HCT116 (cell line): ENCODE measurements around the gene SEPTIN8. TPM values are rescaled to one million over a fixed set of nuclear protein-coding genes. Genes with fewer than 3 reads are reported as not detected.
"Not testable (repeated sequence)": the region's sequence is repeated elsewhere in the genome, so short reads cannot be mapped to it uniquely, and the experiment has no call there.

Experiments
- ATAC-seq: fragments of 200-7000 bp; cut with Tn5 transposase; 2 replicates; pipeline ENCODE4 v1.9.1; 2020; ENCODE audit warnings: mild to moderate bottlenecking, moderate library complexity
- BruUV-seq: library from RNA; stranded (reverse); fragments of 400-500 nt; replicated peaks from 2 replicates; lab custom pipeline; 2021; lab: Mats Ljungman, UMichigan
- CTCF ChIA-PET: fragments of 300-600 bp; sonication (Branson Sonifier 250); formaldehyde crosslinking; loops from one replicate; lab custom pipeline; 2021; ENCODE audit warnings: antibody characterized with exemption; lab: Charles Lee
- POLR2A ChIA-PET: fragments of 300-600, 350-600 bp; sonication (Branson Sonifier 250); formaldehyde crosslinking; loops from one replicate; lab custom pipeline; 2021; ENCODE audit warnings: antibody characterized with exemption; lab: Charles Lee
- RAD21 ChIA-PET, 2 experiments: fragments of 300-600 bp; sonication (Branson Sonifier 250); formaldehyde crosslinking; loops; one replicate each; lab custom pipeline; 2023; ENCODE audit warnings: low total read pairs in 2 of 2; ENCODE audit not compliant: uncharacterized antibody in 2 of 2, unreplicated experiment in 2 of 2, low non-redundant PET in 1 of 2; lab: Charles Lee
- DNase-seq: peaks from one replicate; pipeline ENCODE4 v3.0.0-alpha.2; 2010; ENCODE audit warnings: low read depth, low spot score
- H2AFZ ChIP-seq: fragments of 200-600 bp; shearing (Covaris generic), sonication (generic); 2 replicates; pipeline ENCODE4 v1.6.1; 2017; ENCODE audit warnings: low read depth, mixed run types, mixed read lengths, antibody characterized with exemption, low read length; ENCODE audit not compliant: poor library complexity, severe bottlenecking
- H3K27ac ChIP-seq: 2 replicates; pipeline ENCODE4 v1.5.1; 2012; ENCODE audit warnings: low read depth, low read length
- H3K27me3 ChIP-seq: fragments of 200-600 bp; sonication (generic); 2 replicates; pipeline ENCODE4 v1.6.1; 2016; ENCODE audit warnings: mixed run types, low read length, mixed read lengths; ENCODE audit not compliant: insufficient read depth
- H3K36me3 ChIP-seq, 2 experiments: fragments of 200-500 bp in 1 of 2; fragments of 200-600 bp in 1 of 2; sonication (Bioruptor generic) in 1 of 2; sonication (generic) in 1 of 2; 2 replicates each; pipeline versions ENCODE4 v1.5.1 to v1.6.1; 2014 to 2016; ENCODE audit warnings: low read length in 2 of 2, inconsistent platforms in 1 of 2, mixed read lengths in 1 of 2, mixed run types in 1 of 2; ENCODE audit not compliant: insufficient read depth in 2 of 2, control insufficient read depth in 1 of 2
- H3K4me1 ChIP-seq, 2 experiments: fragments of 200-600 bp in 1 of 2; sonication (generic) in 1 of 2; 2 replicates each; pipeline versions ENCODE4 v1.5.1 to v1.6.1; 2012 to 2017; ENCODE audit warnings: low read length in 2 of 2, inconsistent platforms in 1 of 2, mild to moderate bottlenecking in 1 of 2, mixed read lengths in 1 of 2, mixed run types in 1 of 2, moderate library complexity in 1 of 2; ENCODE audit not compliant: insufficient read depth in 2 of 2, control insufficient read depth in 1 of 2
- H3K4me2 ChIP-seq: fragments of 200-600 bp; sonication (generic); 2 replicates; pipeline ENCODE4 v1.6.1; 2017; ENCODE audit warnings: mixed run types, low read length, mixed read lengths
- H3K4me3 ChIP-seq, 2 experiments: fragments of 200-600 bp in 1 of 2; sonication (generic) in 1 of 2; replicated peaks in 1 of 2; 2 replicates each; pipeline ENCODE4 v1.5.1; 2011 to 2016; ENCODE audit warnings: low read length in 2 of 2, control low read depth in 1 of 2, low read depth in 1 of 2, mild to moderate bottlenecking in 1 of 2, mixed read lengths in 1 of 2, mixed run types in 1 of 2
- H3K79me2 ChIP-seq: fragments of 200-600 bp; sonication (generic); 2 replicates; pipeline ENCODE4 v1.6.1; 2017; ENCODE audit warnings: mild to moderate bottlenecking, mixed run types, low read length, moderate library complexity, mixed read lengths; ENCODE audit not compliant: insufficient read depth
- H3K9ac ChIP-seq: fragments of 200-600 bp; sonication (generic); 2 replicates; pipeline ENCODE4 v1.6.1; 2016; ENCODE audit warnings: low read length, mixed read lengths
- H3K9me2 ChIP-seq: fragments of 200-600 bp; sonication (generic), shearing (Covaris generic); 2 replicates; pipeline ENCODE4 v1.6.1; 2017; ENCODE audit warnings: mixed run types, mild to moderate bottlenecking, moderate library complexity; ENCODE audit not compliant: insufficient read depth
- H3K9me3 ChIP-seq, 2 experiments: fragments of 200-500 bp in 1 of 2; fragments of 200-600 bp in 1 of 2; sonication (Bioruptor generic) in 1 of 2; sonication (generic) in 1 of 2; 2 replicates each; pipeline ENCODE4 v1.6.1; 2014 to 2017; ENCODE audit warnings: low read length in 2 of 2, mixed read lengths in 2 of 2, inconsistent platforms in 1 of 2, low read depth in 1 of 2, mild to moderate bottlenecking in 1 of 2, mixed run types in 1 of 2, moderate library complexity in 1 of 2; ENCODE audit not compliant: control insufficient read depth in 1 of 2, insufficient read depth in 1 of 2
- H4K20me1 ChIP-seq: fragments of 200-600 bp; sonication (generic), shearing (Covaris generic); 2 replicates; pipeline ENCODE4 v1.6.1; 2017; ENCODE audit warnings: mixed run types, mild to moderate bottlenecking, moderate library complexity; ENCODE audit not compliant: insufficient read depth
- intact Hi-C: fragments of 100-400 bp; cut with micrococcal nuclease; formaldehyde crosslinking; loops from 2 replicates; pipeline ENCODE4 v1.10.0; 2022
- total RNA-seq: library from RNA; stranded (reverse); gene quantifications from one replicate; pipeline ENCODE4 v1.2.1, GENCODE V29; 2021; ENCODE audit not compliant: unreplicated experiment

Gene SEPTIN8
- total RNA-seq, 1 experiment from 2014 or later, result 34.6 TPM

DNA sequence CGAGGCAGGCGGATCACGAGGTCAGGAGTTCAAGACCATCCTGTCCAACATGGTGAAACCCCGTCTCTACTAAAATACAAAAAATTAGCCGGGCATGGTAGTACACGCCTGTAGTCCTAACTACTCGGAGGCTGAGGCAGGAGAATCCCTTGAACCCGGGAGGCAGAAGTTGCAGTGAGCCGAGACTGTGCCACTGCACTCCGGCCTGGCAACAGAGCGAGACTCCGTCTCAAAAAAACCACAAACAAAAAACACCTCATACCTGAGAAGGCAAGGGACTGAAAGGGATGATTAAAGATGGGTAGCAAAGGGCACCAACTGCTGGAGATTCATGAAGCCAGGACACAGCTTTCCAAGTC lies 29.7 kb upstream of the SEPTIN8 start:
- CTCF ChIA-PET, result interaction anchor here (0.5 to 5.8 kb wide), 15 partner anchors 9 to 437 kb away, joined by 3 to 69 read pairs (median 5); partner anchors contain the start of genes CCNI2, KIF3A, SHROOM1 and SLC22A5
- H3K4me1 ChIP-seq, H3K4me3 ChIP-seq, H4K20me1 ChIP-seq, H3K9me2 ChIP-seq, DNase-seq, H3K9me3 ChIP-seq, H3K36me3 ChIP-seq, BruUV-seq, intact Hi-C loops, POLR2A ChIA-PET, ATAC-seq, H3K27me3 ChIP-seq, H3K79me2 ChIP-seq: not testable (repeated sequence)
- peak overlapping the region; percentile 95 for H2AFZ ChIP-seq
- H3K27ac ChIP-seq, result peak overlapping the region; percentile 18; the same call in 1 of the 2 replicates
- RAD21 ChIA-PET, result interaction anchor here (1.1 to 1.4 kb wide), 2 partner anchors 13 kb away, joined by 4 to 8 read pairs; no protein-coding TSS in a partner anchor
- H3K9ac ChIP-seq, result 0 out of 2 replicates have a peak overlapping the region, but pooled peaks have one; percentile 16
- H3K4me2 ChIP-seq, result peak overlapping the region; percentile 60

DNA sequence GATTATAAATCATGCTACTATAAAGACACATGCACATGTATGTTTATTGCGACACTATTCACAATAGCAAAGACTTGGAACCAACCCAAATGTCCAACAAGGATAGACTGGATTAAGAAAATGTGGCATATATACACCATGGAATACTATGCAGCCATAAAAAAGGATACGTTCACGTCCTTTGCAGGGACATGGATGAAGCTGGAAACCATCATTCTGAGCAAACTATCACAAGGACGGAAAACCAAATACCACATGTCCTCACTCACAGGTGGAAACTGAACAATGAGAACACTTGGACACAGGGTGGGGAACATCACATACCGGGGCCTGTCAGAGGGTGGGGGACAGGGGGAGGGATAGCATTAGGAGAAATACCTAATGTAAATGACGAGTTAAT lies 28.8 kb upstream of the SEPTIN8 start:
- H4K20me1 ChIP-seq, H3K4me3 ChIP-seq, ATAC-seq, BruUV-seq, H3K9me2 ChIP-seq, H3K79me2 ChIP-seq, H3K9me3 ChIP-seq, H3K27me3 ChIP-seq, H3K4me2 ChIP-seq, intact Hi-C loops, CTCF ChIA-PET, RAD21 ChIA-PET, H3K36me3 ChIP-seq, POLR2A ChIA-PET, H3K9ac ChIP-seq, H2AFZ ChIP-seq, H3K27ac ChIP-seq, DNase-seq, H3K4me1 ChIP-seq: not testable (repeated sequence)

DNA sequence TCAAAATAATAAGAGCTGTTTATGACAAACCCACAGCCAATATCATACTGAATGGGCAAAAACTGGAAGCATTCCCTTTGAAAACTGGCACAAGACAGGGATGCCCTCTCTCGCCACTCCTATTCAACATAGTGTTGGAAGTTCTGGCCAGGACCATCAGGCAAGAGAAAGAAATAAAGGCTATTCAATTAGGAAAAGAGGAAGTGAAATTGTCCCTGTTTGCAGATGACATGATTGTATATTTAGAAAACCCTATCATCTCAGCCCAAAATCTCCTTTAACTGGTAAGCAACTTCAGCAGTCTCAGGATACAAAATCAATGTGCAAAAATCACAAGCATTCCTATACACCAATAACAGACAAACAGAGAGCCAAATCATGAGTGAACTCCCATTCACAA lies 27.2 kb upstream of the SEPTIN8 start:
- RAD21 ChIA-PET, result interaction anchor here in 1 of 2 experiments (0.5 kb wide), 1 partner anchor 27 kb away, joined by 4 read pairs; the partner anchor contains the start of gene SHROOM1
- H4K20me1 ChIP-seq, H3K9ac ChIP-seq, H3K36me3 ChIP-seq, ATAC-seq, intact Hi-C loops, H3K79me2 ChIP-seq, CTCF ChIA-PET, H3K27me3 ChIP-seq, POLR2A ChIA-PET, H3K9me2 ChIP-seq, BruUV-seq, H3K27ac ChIP-seq, H3K4me2 ChIP-seq, H2AFZ ChIP-seq, H3K4me3 ChIP-seq, H3K4me1 ChIP-seq, DNase-seq, H3K9me3 ChIP-seq: not testable (repeated sequence)

DNA sequence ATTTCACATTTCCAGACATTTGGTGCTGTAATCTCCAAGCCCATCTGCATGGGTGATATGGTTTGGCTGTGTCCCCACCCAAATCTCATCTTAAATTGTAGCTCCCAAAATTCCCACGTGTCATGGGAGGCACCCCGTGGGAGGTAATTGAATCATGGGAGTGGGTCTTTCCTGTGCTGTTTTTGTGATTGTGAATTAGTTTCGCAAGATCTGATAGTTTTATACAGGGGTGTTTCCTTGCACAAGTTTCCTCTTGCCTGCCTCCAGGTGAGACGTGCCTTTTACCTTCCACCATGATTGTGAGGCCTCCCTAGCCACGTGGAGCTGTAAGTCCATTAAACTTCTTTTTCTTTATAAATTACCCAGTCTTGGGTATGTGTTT lies 25.6 kb upstream of the SEPTIN8 start:
- H4K20me1 ChIP-seq, H3K27me3 ChIP-seq, ATAC-seq, BruUV-seq, H3K27ac ChIP-seq, H3K79me2 ChIP-seq, POLR2A ChIA-PET, DNase-seq, H3K4me3 ChIP-seq, CTCF ChIA-PET, H3K4me2 ChIP-seq, H3K9me2 ChIP-seq, H2AFZ ChIP-seq, H3K4me1 ChIP-seq, intact Hi-C loops, H3K36me3 ChIP-seq, H3K9ac ChIP-seq, H3K9me3 ChIP-seq: not testable (repeated sequence)
- RAD21 ChIA-PET, result interaction anchor here in 1 of 2 experiments (0.9 kb wide), 1 partner anchor 48 kb away, joined by 3 read pairs; no protein-coding TSS in a partner anchor
